HUES6 (cell line): ENCODE data around the gene CNIH1.
"Not testable (repeated sequence)": the region's sequence is repeated elsewhere in the genome, so short reads cannot be mapped to it uniquely, and the experiment has no call there.

Experiments used
- H3K27ac ChIP-seq: 2 replicates; pipeline ENCODE4 v1.7.0; 2013; ENCODE audit warnings: low read depth, mild to moderate bottlenecking, low read length, inconsistent platforms
- H3K27me3 ChIP-seq: 2 replicates; pipeline ENCODE4 v1.6.1; 2013; ENCODE audit warnings: low read length; ENCODE audit not compliant: control insufficient read depth, insufficient read depth
- H3K36me3 ChIP-seq: 2 replicates; pipeline ENCODE4 v1.6.1; 2013; ENCODE audit warnings: low read length; ENCODE audit not compliant: control insufficient read depth, insufficient read depth
- H3K4me1 ChIP-seq: 2 replicates; pipeline ENCODE4 v1.6.1; 2013; ENCODE audit warnings: low read length; ENCODE audit not compliant: control insufficient read depth, insufficient read depth
- H3K4me3 ChIP-seq: 2 replicates; pipeline ENCODE4 v1.5.1; 2013; ENCODE audit warnings: low read depth, low read length
- H3K9ac ChIP-seq: one replicate; pipeline ENCODE4 v1.6.1; 2013; ENCODE audit warnings: mild to moderate bottlenecking, low read length
- H3K9me3 ChIP-seq: 2 replicates; pipeline ENCODE4 v1.6.1; 2013; ENCODE audit warnings: low read depth, low read length; ENCODE audit not compliant: control insufficient read depth, insufficient read depth

Gene CNIH1

DNA sequence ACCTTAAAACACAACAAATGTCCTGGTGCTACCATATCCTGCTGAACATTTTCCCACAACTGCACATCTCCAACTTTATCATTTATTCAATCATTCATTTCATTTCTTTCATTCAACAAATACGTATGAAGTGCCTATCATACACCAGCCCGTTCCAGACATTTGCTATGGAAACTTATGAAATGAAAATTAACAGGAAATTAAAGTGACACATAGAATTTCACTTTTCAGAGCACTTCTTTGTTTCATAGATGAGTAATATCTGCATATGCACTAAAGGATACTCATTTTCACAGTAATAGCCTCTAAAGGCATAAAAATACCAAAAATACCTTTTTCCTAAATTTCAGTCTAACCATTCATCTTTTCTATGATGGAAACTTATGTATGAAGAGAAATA, 12.6 kb downstream of the CNIH1 start:
- H3K4me3 ChIP-seq, result no peak overlapping the region
- H3K36me3 ChIP-seq, result peaks cover 84% of the 10 kb centered on the region
- H3K4me1 ChIP-seq, result peaks cover 5% of the 10 kb centered on the region; the same call in 1 of the 2 replicates
- H3K9ac ChIP-seq, result no peak overlapping the region
- H3K27ac ChIP-seq, result no peak overlapping the region
- H3K27me3 ChIP-seq, result no peaks in the 10 kb centered on the region
- no peaks in the 10 kb centered on the region for H3K9me3 ChIP-seq

DNA sequence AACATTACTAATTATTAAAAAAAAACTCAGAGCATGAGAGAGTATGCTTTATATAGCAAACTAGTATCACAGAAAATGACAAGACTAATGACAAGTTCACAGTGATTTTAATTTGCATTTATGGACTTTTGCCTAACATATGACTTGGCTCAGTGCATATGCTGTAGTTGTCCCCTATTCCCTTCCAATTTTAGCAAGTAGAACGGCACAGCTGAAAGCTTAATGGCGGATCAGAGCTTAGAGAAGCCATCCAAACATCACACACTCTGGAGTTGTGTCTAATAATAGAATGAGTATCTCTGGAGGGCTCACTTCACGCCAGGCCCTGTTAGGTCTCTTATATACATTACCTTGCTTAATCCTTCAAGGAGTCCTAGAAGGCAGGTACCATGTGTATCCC, 13.3 kb downstream of the CNIH1 start:
- no peaks in the 10 kb centered on the region for H3K9me3 ChIP-seq
- peaks cover 87% of the 10 kb centered on the region for H3K36me3 ChIP-seq
- H3K4me1 ChIP-seq, result peaks cover 1% of the 10 kb centered on the region; the same call in 1 of the 2 replicates
- no peak overlapping the region for H3K27ac ChIP-seq
- no peak overlapping the region for H3K9ac ChIP-seq
- no peak overlapping the region for H3K4me3 ChIP-seq
- H3K27me3 ChIP-seq, result no peaks in the 10 kb centered on the region

DNA sequence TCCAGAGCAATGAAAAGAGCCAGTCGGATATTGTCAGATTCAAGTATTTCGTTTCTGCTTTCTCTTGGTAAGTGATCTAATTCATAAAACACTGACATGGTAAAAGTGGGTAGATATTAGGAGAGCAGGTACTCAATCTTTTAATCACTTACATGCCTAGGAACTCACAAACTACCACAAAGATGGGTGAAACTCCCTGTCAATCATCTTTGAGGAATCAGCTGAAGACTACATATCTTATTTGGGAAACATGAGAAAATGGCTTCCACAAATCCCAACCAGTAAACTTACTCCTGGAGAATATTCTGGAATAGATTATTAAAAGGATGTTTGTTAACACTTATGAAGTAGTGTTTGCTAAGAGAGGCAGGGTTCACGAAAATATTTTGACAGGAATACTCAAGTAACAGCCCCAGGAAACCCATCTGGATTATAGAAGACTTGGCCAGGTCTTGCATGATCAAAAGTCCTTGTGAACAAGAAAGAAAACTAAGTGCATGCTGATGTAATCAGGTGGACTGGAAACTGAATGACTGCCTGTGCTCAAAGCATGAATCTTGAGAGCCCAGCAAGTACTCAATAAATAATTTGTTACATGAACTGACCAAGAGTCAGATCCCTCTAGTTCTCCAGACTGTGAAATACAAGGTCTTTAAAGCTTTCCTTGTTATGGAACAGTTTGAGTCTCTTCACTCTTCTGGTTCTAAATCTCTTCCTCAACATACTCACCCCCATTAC, 15.5 kb downstream of the CNIH1 start:
- Histone ChIP-seq H3K4me1 (peaks cover under 1% of the 10 kb centered on the region; the same call in 1 of the 2 replicates), H3K36me3 (peaks cover 75% of the 10 kb centered on the region), H3K9ac (no peak overlapping the region), H3K9me3 (no peaks in the 10 kb centered on the region), H3K27me3 (no peaks in the 10 kb centered on the region), H3K27ac (no peak overlapping the region), H3K4me3 (no peak overlapping the region)

DNA sequence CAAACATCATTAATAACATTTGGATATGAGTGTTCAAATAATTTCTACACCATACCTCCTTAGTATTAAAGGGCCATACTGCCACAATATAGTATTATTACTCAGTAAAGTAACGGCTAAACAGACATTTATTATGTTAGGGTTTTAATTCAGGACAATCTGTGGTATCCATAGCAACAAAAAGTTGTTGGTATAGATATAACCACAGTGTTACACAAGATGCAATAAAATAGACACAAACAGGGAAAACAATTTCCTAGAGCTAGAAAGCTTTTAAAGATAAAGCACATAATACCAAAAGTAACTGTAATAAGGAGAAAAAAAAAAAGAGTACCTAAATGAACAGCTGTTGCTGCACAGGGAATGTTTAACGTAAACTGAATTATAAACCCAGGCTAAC, 16.1 kb downstream of the CNIH1 start:
- Histone ChIP-seq H3K27ac (no peak overlapping the region), H3K9ac (no peak overlapping the region), H3K4me3 (no peak overlapping the region), H3K9me3 (no peaks in the 10 kb centered on the region), H3K36me3 (peaks cover 70% of the 10 kb centered on the region), H3K4me1 (peaks cover 6% of the 10 kb centered on the region; the same call in 1 of the 2 replicates), H3K27me3 (no peaks in the 10 kb centered on the region)

DNA sequence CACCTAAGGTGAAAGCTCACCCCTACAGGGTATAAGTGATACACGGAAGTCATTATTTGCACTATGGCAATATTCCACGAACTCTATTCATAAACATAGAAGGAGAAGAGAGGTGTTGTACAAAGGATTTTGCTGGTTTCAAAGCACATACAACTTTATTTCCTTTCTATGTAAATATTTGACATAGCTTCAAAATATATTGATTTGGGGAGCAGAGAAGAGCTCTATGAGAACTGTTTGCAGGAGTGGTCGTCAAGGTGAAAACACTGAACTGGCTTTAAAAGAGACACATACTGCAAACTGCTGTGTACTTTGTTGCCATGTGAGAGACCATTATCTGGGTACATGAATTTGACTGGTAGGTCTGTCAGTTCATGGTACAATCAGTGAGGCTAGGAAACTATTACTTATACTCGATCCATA, 16.7 kb downstream of the CNIH1 start:
- Histone ChIP-seq H3K4me1 (peaks cover 6% of the 10 kb centered on the region; the same call in 1 of the 2 replicates), H3K27ac (no peak overlapping the region), H3K9ac (no peak overlapping the region), H3K36me3 (peaks cover 70% of the 10 kb centered on the region), H3K27me3 (no peaks in the 10 kb centered on the region), H3K4me3 (no peak overlapping the region), H3K9me3 (no peaks in the 10 kb centered on the region)

DNA sequence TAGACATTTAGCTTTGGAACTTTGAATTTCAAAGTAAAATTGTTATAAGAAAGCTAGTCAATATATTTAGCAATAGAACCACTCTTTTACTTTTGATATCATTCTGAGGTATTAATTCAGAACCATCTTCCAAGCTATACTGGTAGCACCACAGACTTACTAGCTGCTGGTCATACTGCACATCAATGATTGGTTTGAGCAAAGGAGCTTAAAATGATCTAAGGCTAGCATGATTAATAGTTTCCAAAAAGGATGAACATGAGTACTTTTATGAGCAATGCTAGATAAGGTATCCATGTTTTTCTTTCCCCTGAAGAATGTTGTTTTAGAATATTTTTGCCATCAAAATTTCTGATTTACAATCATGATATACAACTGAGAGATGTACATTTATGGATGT, 17.2 kb downstream of the CNIH1 start:
- Histone ChIP-seq H3K9ac (no peak overlapping the region), H3K4me3 (no peak overlapping the region), H3K9me3 (no peaks in the 10 kb centered on the region), H3K27me3 (no peaks in the 10 kb centered on the region), H3K36me3 (peaks cover 68% of the 10 kb centered on the region), H3K27ac (no peak overlapping the region), H3K4me1 (peaks cover 6% of the 10 kb centered on the region; the same call in 1 of the 2 replicates)

DNA sequence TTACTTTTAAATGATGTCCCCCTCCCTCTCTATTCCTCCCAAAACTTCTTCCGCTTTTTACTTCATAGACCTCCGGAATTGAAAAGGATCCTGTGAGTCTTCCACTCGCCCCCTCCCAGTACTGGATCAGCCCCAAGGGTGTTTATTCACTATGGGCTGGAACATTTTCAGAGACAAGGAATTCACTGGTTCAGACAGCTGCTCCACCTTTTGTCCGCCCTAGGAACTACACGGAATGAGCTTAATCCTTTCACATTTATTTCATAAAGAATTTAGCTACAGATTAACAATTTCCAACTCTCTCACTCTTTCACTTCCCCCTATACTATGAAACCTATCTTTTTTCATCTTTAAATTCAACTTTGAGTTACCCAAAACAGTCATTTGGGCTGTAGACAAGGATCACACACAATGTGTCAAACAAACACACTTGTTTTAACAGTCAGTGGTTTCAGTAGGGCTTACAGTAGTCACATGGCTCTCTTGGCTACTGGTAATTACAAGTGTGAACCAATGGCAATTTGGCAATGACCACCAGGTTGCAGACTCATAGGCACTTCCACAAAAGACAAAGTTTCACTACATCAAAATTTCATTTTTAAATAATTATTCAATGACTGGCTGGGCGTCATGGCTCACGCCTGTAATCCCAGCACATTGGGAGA, 20.6 kb downstream of the CNIH1 start:
- Histone ChIP-seq H3K9ac (no peak overlapping the region), H3K36me3 (peaks cover 61% of the 10 kb centered on the region), H3K27me3 (no peaks in the 10 kb centered on the region), H3K9me3 (no peaks in the 10 kb centered on the region), H3K4me3 (no peak overlapping the region), H3K4me1 (peaks cover 6% of the 10 kb centered on the region; the same call in 1 of the 2 replicates), H3K27ac (no peak overlapping the region)

DNA sequence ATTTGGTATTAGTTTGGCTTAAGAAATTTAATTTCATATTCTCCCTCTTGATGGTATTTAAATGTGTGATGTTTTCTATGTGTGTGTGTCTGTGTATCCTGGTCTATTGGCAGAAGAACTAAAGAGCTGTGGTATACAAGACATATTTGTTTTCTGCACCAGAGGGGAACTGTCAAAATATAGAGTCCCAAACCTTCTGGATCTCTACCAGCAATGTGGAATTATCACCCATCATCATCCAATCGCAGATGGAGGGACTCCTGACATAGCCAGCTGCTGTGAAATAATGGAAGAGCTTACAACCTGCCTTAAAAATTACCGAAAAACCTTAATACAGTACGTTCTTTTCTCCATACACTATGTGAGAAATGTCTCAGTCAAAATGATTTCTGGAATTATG, 29.8 kb downstream of the CNIH1 start:
- H3K9ac ChIP-seq, result no peak overlapping the region
- H3K4me3 ChIP-seq, result no peak overlapping the region
- H3K27ac ChIP-seq, result no peak overlapping the region
- no peaks in the 10 kb centered on the region for H3K27me3 ChIP-seq
- H3K9me3 ChIP-seq, result no peaks in the 10 kb centered on the region
- H3K4me1 ChIP-seq, result no peaks in the 10 kb centered on the region
- peaks cover 72% of the 10 kb centered on the region for H3K36me3 ChIP-seq

DNA sequence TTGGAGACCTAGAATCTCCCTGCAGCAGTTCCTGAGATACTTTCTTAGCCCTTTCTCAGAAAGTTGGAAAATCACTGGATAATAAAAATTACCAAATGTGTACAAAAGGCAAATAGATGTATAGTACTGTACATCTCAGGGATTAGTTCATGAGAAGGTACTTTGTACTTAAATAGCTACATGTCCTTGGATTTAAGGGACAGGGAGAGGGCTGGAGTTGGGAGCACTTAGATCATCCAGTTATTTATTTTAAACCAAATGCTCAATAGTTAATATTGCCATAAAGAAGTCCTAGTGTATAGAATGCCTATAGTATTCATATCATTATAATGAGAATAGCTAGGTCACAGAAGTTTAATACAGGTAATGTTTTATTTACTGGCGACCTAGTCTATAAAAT, 31.0 kb downstream of the CNIH1 start:
- H3K9ac ChIP-seq, result no peak overlapping the region
- H3K4me3 ChIP-seq, result no peak overlapping the region
- no peaks in the 10 kb centered on the region for H3K9me3 ChIP-seq
- H3K36me3 ChIP-seq, result peaks cover 66% of the 10 kb centered on the region
- no peak overlapping the region for H3K27ac ChIP-seq
- H3K27me3 ChIP-seq, result no peaks in the 10 kb centered on the region
- H3K4me1 ChIP-seq, result no peaks in the 10 kb centered on the region

DNA sequence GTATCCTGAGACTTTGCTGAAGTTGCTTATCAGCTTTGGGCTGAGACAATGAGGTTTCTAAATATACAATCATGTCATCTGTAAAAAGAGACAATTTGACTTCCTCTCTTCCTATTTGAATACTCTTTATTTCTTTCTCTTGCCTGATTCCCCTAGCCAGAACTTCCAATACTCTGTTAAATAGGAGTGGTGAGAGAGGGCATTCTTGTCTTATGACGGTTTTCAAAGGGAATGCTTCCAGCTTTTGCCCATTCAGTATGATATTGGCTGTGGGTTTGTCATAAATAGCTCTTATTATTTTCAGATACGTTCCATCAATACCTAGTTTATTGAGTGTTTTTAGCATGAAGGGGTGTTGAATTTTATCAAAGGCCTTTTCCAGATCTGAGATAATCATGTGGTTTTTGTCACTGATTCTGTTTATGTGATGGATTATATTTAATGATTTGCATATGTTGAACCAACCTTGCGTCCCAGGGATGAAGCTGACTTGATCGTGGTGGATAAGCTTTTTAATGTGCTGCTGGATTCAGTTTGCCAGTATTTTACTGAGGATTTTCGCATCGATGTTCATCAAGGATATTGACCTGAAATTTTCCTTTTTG, 37.7 kb downstream of the CNIH1 start:
- H3K27me3 ChIP-seq, H3K27ac ChIP-seq, H3K4me1 ChIP-seq, H3K9ac ChIP-seq, H3K9me3 ChIP-seq, H3K4me3 ChIP-seq: not testable (repeated sequence)
- peaks cover 40% of the 10 kb centered on the region for H3K36me3 ChIP-seq

DNA sequence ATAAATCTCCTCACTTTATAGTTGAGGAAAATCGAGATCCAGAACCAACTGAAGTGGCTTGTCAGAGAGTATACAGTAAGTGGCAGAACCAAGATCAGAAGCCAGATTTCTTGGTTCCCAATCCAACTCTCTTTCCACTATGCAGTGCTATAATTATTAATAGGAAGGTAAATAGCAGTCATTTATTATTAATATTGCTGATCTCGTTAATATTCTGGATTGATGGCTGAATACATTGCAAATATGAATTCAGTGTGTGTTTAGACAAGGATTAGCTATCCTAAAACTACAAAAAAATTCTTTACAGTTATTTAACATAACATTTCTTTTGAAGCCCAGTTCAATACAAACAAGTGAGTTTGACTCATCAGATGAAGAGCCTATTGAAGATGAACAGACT, 41.6 kb downstream of the CNIH1 start:
- peaks cover 26% of the 10 kb centered on the region for H3K36me3 ChIP-seq
- no peak overlapping the region for H3K9ac ChIP-seq
- no peak overlapping the region for H3K4me3 ChIP-seq
- H3K27me3 ChIP-seq, result no peaks in the 10 kb centered on the region
- H3K4me1 ChIP-seq, result peaks cover 14% of the 10 kb centered on the region; the same call in 1 of the 2 replicates
- H3K9me3 ChIP-seq, result no peaks in the 10 kb centered on the region
- no peak overlapping the region for H3K27ac ChIP-seq
